A673 (cell line): ENCODE results near the gene NPPB. TPM values are rescaled to one million over a fixed set of nuclear protein-coding genes. Genes with fewer than 3 reads are reported as not detected.

Experiments
- BruUV-seq: library from RNA; stranded (reverse); fragments of 400-500 nt; replicated peaks from 2 replicates; lab custom pipeline; 2021; lab: Mats Ljungman, UMichigan
- CTCF ChIA-PET: fragments of 300-600 bp; sonication (Branson Sonifier 250); formaldehyde crosslinking; loops from one replicate; lab custom pipeline; 2022; ENCODE audit warnings: antibody characterized with exemption; lab: Charles Lee
- POLR2A ChIA-PET: fragments of 300-600 bp; sonication (Branson Sonifier 250); formaldehyde crosslinking; loops from one replicate; lab custom pipeline; 2022; ENCODE audit warnings: antibody characterized with exemption; ENCODE audit not compliant: low non-redundant PET; lab: Charles Lee
- DNase-seq: peaks from one replicate; pipeline ENCODE4 v3.0.0-alpha.2; 2015; ENCODE audit warnings: low spot score
- H3K27ac ChIP-seq: fragments of 200-600 bp; sonication (generic); 2 replicates; pipeline ENCODE4 v1.5.1; 2016; ENCODE audit warnings: mixed run types, low read depth, mild to moderate bottlenecking, mixed read lengths, antibody characterized with exemption, low read length; ENCODE audit not compliant: poor library complexity, severe bottlenecking
- H3K27me3 ChIP-seq: fragments of 200-600 bp; sonication (generic); replicated peaks from 2 replicates; pipeline ENCODE4 v1.6.1; 2017; ENCODE audit warnings: mixed run types, low read depth, mild to moderate bottlenecking, mixed read lengths, antibody characterized with exemption, low read length; ENCODE audit not compliant: insufficient read depth, poor library complexity
- H3K36me3 ChIP-seq: fragments of 200-600 bp; sonication (generic); 2 replicates; pipeline ENCODE4 v1.6.1; 2016; ENCODE audit warnings: mixed run types, mild to moderate bottlenecking, mixed read lengths, antibody characterized with exemption, low read length; ENCODE audit not compliant: insufficient read depth, poor library complexity, severe bottlenecking
- H3K4me1 ChIP-seq: fragments of 200-600 bp; sonication (generic); 2 replicates; pipeline ENCODE4 v1.6.1; 2017; ENCODE audit warnings: mixed run types, mild to moderate bottlenecking, mixed read lengths, antibody characterized with exemption, low read length; ENCODE audit not compliant: insufficient read depth, poor library complexity, severe bottlenecking
- H3K4me3 ChIP-seq: fragments of 200-600 bp; sonication (generic); 2 replicates; pipeline ENCODE4 v1.5.1; 2016; ENCODE audit warnings: low read depth, mixed run types, mild to moderate bottlenecking, mixed read lengths, low read length; ENCODE audit not compliant: poor library complexity, severe bottlenecking
- H3K9me3 ChIP-seq: fragments of 200-600 bp; sonication (generic); 2 replicates; pipeline ENCODE4 v1.6.1; 2016; ENCODE audit warnings: mixed run types, low read depth, mild to moderate bottlenecking, mixed read lengths, antibody characterized with exemption, low read length; ENCODE audit not compliant: poor library complexity, severe bottlenecking
- CTCF ChIP-seq: fragments of 300-800, 200-600 bp; sonication (generic); conservative IDR thresholded peaks from 2 replicates; pipeline ENCODE4 v1.5.1; 2017; ENCODE audit warnings: low read depth, mild to moderate bottlenecking, antibody characterized with exemption, low read length, moderate library complexity, mixed read lengths
- EZH2 ChIP-seq: fragments of 200-600 bp; sonication (generic); IDR thresholded peaks from 2 replicates; pipeline ENCODE4 v1.6.1; 2017; ENCODE audit warnings: borderline replicate concordance, low read depth, mild to moderate bottlenecking, mixed read lengths, antibody characterized with exemption, low read length; ENCODE audit not compliant: poor library complexity, severe bottlenecking
- intact Hi-C: fragments of 100-400 bp; cut with micrococcal nuclease; formaldehyde crosslinking; loops from one replicate; pipeline ENCODE4 v1.10.0; 2022; ENCODE audit not compliant: unreplicated experiment
- total RNA-seq: library from RNA; stranded (reverse); gene quantifications from 2 replicates; pipeline ENCODE4 v1.2.3, GENCODE V29; 2021

NPPB gene
- total RNA-seq, 1 experiment from 2014 or later, result not detected

GRCh38 chr1:11842154-11843041, 16.3 kb downstream of the NPPB start:
- H3K27ac ChIP-seq, result no peak overlapping the region
- BruUV-seq, result no TSS peak
- TF ChIP-seq CTCF, result no peak
- TF ChIP-seq EZH2, result no peak
- H3K4me1 ChIP-seq, result peaks cover 9% of the 10 kb centered on the region
- intact Hi-C loops, result no loop called here
- no peaks in the 10 kb centered on the region for H3K9me3 ChIP-seq
- H3K36me3 ChIP-seq, result peaks cover 72% of the 10 kb centered on the region
- H3K4me3 ChIP-seq, result no peak overlapping the region
- no peaks in the 10 kb centered on the region for H3K27me3 ChIP-seq
- ChIA-PET POLR2A (no interaction called here), CTCF (no interaction called here)
- DNase-seq, result peak; percentile 35

- Histone ChIP-seq H3K9me3 (no peaks in the 10 kb centered on the region), H3K36me3 (peaks cover 72% of the 10 kb centered on the region), H3K27ac (no peak overlapping the region), H3K27me3 (no peaks in the 10 kb centered on the region), H3K4me1 (peaks cover 9% of the 10 kb centered on the region), H3K4me3 (no peak overlapping the region)
- DNase-seq, result no peak
- ChIA-PET CTCF (no interaction called here), POLR2A (no interaction called here)
- intact Hi-C loops, result no loop called here
- BruUV-seq, result no TSS peak
- TF ChIP-seq EZH2 (no peak), CTCF (no peak)
Observed at GRCh38 chr1:11841245-11842153, 17.2 kb downstream of the NPPB start.
